ENCODE data around the gene ITPKB. TPM values are rescaled to one million over a fixed set of nuclear protein-coding genes. Genes with fewer than 3 reads are reported as not detected.

ITPKB gene
- total RNA-seq, 2 donors from 2014 or later, result 13.0 to 21.1 TPM

DNA sequence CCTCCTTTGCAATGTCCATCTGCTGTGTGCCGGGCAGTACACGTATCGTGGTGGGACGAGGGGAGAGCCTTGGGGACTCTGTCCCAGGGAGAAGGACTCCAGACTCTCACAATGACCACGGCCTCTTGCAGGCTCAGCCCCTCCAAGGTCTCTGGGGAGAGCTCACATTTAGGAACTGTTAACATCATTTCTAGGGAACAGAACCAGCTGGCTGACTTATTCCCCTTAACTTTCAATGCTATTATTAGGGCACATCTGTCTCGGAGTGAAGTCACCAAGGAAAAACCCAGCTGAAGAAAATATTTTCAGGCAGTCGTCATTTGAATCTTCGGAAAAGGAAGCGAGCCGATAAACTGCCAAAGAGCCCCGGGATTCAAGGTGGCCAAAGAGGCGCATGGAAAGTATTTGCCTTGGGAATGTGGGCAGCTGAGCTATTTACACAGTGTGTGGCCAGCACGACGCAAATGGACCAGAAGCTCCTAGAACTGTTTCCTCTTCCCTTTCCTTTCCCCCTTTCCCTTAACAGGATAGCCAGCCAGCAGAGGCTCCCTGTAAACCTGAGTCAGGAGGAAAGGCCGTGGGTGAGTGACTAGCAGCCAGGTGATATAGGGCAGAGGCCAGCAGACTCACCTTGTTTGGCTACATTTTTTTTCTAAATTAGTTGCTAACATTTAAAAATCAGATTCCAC lies 74.5 kb downstream of the ITPKB start:
- Histone ChIP-seq H3K9me3 (no peaks in the 10 kb centered on the region), H3K27ac (peak overlapping the region; percentile 73 to 81 (median 74)), H3K27me3 (no peaks in the 10 kb centered on the region), H3K36me3 (replicated peaks in 1 of 2; ENCODE audit: insufficient read depth in 1 of 2, low read depth in 2 of 2) (no peaks in the 10 kb centered on the region), H3K4me3 (no peak overlapping the region), H3K4me1 (peaks cover 42% of the 10 kb centered on the region)
- 25 to 41% methylated on average over 15 of the region's 15 CpGs for WGBS, 2 donors
- ATAC-seq (peak; percentile 74), DNase-seq (peak; percentile 62 to 81 (median 74))
- intact Hi-C loops (cut with DNase I), result no loop called here
- TF ChIP-seq POLR2A (IDR thresholded peaks at IDR 0.05), result no peak
- TF ChIP-seq, protein P1, sequence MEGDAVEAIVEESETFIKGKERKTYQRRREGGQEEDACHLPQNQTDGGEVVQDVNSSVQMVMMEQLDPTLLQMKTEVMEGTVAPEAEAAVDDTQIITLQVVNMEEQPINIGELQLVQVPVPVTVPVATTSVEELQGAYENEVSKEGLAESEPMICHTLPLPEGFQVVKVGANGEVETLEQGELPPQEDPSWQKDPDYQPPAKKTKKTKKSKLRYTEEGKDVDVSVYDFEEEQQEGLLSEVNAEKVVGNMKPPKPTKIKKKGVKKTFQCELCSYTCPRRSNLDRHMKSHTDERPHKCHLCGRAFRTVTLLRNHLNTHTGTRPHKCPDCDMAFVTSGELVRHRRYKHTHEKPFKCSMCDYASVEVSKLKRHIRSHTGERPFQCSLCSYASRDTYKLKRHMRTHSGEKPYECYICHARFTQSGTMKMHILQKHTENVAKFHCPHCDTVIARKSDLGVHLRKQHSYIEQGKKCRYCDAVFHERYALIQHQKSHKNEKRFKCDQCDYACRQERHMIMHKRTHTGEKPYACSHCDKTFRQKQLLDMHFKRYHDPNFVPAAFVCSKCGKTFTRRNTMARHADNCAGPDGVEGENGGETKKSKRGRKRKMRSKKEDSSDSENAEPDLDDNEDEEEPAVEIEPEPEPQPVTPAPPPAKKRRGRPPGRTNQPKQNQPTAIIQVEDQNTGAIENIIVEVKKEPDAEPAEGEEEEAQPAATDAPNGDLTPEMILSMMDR (IDR thresholded peaks at IDR 0.05), result no peak

DNA sequence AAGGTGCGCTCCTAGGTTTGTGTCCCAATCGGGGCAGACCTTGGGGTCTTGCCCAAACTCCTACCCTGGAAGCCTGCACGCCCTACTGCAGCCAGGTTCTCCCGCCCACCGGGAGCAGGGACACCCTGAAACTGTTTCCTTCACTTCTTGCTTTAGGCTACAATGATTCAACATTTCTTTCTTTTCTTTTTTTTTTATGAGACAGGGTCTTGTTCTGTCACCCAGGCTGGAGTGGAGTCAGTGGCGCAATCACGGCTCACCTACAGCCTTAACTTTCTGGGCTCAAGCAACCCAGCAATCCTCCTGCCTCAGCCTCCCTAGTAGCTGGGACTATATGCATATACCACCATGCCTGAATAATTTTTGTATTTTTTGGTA lies 75.8 kb downstream of the ITPKB start:
- no peaks in the 10 kb centered on the region for H3K36me3 ChIP-seq (replicated peaks in 1 of 2; ENCODE audit: insufficient read depth in 1 of 2, low read depth in 2 of 2)
- 82 to 85% methylated on average over 7 of the region's 7 CpGs for WGBS, 2 donors
- no peaks in the 10 kb centered on the region for H3K27me3 ChIP-seq
- TF ChIP-seq, protein P1 (IDR thresholded peaks at IDR 0.05), result no peak
- no peak for TF ChIP-seq POLR2A (IDR thresholded peaks at IDR 0.05)
- ATAC-seq (no peak), DNase-seq (no peak)
- intact Hi-C loops (cut with DNase I), result no loop called here
- H3K9me3 ChIP-seq, result no peaks in the 10 kb centered on the region
- H3K4me3 ChIP-seq, result no peak overlapping the region
- peak overlapping the region in 3 of 4 donors; percentile 73 to 81 (median 76) for H3K27ac ChIP-seq
- peaks cover 55% of the 10 kb centered on the region for H3K4me1 ChIP-seq

DNA sequence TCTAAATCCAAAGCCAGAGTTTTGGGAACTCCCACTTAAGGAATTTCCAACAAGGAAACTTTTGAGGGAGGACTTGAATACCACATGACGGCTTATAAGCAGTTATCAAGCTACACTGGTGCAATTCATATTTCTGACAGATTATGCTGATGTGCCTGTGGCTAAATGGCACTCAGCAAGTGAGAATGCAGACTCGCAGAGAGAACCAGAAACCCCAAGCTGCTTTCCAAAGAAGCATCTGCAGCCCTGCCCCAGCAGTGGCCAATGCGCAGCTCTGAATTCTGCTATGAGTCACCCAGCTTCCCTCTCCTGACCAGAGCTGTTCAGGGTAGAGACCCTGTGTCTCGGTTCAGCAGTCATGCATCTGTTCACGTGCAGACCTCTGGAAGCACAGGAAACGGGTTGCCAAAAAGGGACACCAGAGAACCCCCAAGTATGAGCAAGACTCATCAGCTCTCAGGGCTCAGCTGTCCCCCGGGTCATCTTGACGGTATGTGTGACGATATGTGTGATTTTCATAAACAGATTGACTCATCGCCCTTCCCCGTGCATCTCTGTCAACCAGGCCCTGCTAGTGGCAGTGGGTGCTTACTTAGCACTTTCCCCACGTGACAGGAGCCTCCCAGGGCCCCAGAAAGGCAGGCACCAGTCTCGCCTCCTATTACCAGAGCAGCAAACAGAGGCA lies 76.3 kb downstream of the ITPKB start:
- no peaks in the 10 kb centered on the region for H3K9me3 ChIP-seq
- intact Hi-C loops (cut with DNase I), result no loop called here
- whole genome bisulfite sequencing, 2 donors, result 60 to 74% methylated on average over 11 to 13 of the region's 13 CpGs
- no peaks in the 10 kb centered on the region for H3K36me3 ChIP-seq (replicated peaks in 1 of 2; ENCODE audit: insufficient read depth in 1 of 2, low read depth in 2 of 2)
- peak overlapping the region in 3 of 4 donors; percentile 73 to 81 (median 76) for H3K27ac ChIP-seq
- ATAC-seq, result peak; percentile 22
- peaks cover 60% of the 10 kb centered on the region for H3K4me1 ChIP-seq
- no peak overlapping the region for H3K4me3 ChIP-seq
- TF ChIP-seq, protein P1 (IDR thresholded peaks at IDR 0.05), result no peak
- TF ChIP-seq POLR2A (IDR thresholded peaks at IDR 0.05), result peak in 1 of 3 donors; percentile 25
- H3K27me3 ChIP-seq, result no peaks in the 10 kb centered on the region
- DNase-seq, result peak; percentile 33 to 86 (median 53)

DNA sequence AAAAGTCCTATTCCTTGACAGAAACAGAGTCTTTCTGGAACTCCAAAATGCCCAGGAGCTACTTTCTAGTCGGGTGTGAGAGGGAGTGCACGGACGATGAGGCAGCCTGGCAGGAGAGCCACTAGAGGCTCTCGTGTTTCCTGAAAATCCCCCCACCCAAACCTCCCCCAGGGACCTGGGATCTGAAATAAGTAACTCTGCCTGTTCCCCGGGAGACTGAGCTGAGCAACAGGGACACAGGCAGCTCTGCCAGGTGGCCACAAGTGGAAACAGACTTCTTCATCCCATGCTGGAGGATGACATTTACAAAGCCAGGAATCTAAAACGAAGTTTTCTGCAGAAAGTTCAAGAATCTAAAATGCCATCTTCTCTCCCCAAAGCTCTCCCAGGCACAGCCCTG lies 77.1 kb downstream of the ITPKB start:
- Histone ChIP-seq H3K4me1 (peaks cover 68% of the 10 kb centered on the region), H3K27ac (peak overlapping the region in 3 of 4 donors; percentile 73 to 81 (median 76)), H3K9me3 (no peaks in the 10 kb centered on the region), H3K36me3 (replicated peaks in 1 of 2; ENCODE audit: insufficient read depth in 1 of 2, low read depth in 2 of 2) (no peaks in the 10 kb centered on the region), H3K4me3 (no peak overlapping the region), H3K27me3 (no peaks in the 10 kb centered on the region)
- intact Hi-C loops (cut with DNase I), result no loop called here
- no peak for TF ChIP-seq POLR2A (IDR thresholded peaks at IDR 0.05)
- TF ChIP-seq, protein P1 (IDR thresholded peaks at IDR 0.05), result no peak
- WGBS, 2 donors, result 53 to 61% methylated on average over 6 of the region's 6 CpGs
- no peak for ATAC-seq
- no peak for DNase-seq
